Measurements from ENCODE around the gene CIAO3.
"Not testable (repeated sequence)": the region's sequence is repeated elsewhere in the genome, so short reads cannot be mapped to it uniquely, and the experiment has no call there.

The CIAO3 gene

DNA sequence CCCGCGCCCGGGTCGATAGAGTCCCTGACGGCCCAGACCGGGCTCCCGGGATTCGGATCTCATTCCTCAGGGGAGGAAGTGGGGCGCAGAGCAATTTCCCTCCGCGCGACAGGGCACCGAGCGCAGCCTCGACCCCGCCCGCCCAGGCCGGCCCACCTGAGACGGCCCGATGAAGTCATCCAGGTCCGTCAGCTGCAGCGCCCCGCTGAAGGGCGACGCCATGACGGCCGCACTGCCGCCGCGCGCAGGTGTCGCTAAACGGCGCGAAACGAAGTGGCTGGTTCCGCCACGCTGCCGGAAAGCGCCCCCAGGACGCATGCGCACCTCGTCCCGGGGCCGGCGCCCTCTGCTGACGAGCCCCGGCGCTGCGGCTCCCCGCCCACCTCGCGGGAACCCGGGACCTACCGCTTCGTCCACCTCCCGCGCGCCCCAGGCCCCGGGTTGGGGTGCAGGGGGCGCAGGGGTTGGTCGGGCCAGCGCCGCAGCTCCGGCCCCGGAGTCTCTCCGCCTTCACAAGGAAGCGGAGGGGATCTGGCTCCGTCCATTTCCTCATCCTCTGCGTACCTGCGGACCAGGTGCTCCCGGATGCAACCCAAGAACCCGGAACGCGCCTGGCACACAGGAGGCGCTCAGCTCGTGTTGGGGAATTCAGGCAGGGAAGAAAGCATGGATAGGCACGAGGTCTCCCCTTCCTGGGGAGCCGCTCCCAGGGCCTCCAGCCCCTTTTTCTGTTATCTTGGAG is at the start of gene CIAO3:
TSS of gene CIAO3 (minus strand) at position 234 of the 742 bp plus-strand sequence. CDS start at position 222, 12 bp downstream.
- peak; percentile 90 for DNase-seq

- no peak for DNase-seq
Observed at GRCh38 chr16:790086-790485, 49.3 kb upstream of the CIAO3 start.

DNA sequence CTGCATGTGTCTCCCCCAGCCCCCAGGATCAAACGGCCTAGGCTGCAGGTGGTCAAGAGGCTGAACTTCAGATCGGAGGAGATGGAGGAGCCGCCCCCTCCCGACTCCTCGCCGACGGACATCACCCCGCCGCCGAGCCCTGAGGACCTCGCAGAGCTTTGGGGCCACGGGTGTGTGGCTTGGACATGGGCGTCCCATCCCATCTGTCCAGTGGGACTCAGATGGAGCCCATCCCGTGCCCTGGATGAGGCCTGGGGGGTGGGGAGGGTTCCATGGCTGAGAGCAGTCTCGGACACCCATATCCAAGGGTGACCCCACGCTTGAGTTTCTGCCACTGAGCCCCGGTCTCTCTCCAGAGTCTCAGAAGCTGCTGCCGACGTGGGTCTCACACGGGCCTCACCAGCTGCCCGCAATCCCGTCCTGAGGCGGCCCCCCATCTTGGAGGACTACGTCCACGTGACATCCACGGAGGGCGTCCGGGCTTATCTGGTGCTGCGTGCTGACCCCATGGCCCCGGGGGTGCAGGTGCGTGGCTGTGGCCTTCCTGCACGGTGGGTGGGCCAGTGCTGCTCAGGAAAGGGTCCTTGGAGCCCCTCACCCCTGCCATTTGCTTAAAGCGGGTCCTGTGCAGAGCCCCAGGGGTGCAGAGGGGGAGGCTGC is 48.5 kb upstream of the CIAO3 start:
- DNase-seq = no peak

DNA sequence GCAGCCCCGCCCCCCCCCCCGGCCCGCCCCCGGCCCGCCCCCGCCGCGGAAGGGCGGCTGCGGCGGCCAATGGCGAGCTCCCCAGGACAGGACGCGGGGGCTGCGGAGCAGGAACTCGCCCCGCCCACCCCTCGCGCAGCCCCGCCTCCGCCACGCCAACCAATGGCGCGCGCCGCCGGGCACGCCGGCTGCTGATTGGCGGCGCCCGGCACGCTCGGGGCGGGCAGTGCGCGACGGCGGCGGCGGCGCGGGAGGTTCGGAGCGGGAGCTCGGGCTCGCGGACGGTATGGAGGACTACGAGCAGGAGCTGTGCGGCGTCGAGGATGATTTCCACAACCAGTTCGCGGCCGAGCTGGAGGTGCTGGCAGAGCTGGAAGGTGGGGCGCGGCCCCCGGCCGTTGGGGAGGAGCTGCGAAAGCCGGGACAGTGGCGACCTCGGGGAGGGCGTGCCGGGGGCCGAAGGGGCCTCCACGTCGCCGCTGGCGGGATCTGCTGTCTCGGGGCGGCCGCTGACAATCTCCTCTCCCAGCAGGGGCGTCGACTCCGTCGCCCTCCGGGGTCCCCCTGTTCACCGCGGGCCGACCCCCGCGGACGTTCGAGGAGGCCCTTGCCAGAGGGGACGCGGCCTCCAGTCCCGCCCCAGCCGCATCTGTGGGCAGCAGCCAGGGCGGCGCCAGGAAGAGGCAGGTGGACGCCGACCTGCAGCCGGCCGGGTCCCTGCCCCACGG is 47.8 kb upstream of the CIAO3 start, which contains the start of gene CHTF18:
TSS of gene CHTF18 (plus strand) at position 222 of the 728 bp plus-strand sequence. CDS start at position 287, 65 bp downstream.
- peak; percentile 88 for DNase-seq

GRCh38 chr16:787978-788398 is 47.2 kb upstream of the CIAO3 start, which contains the start of gene RPUSD1:
RPUSD1 (minus strand) TSS chr16:788381; CDS start chr16:787737, 644 bp downstream.
- no peak for DNase-seq

DNA sequence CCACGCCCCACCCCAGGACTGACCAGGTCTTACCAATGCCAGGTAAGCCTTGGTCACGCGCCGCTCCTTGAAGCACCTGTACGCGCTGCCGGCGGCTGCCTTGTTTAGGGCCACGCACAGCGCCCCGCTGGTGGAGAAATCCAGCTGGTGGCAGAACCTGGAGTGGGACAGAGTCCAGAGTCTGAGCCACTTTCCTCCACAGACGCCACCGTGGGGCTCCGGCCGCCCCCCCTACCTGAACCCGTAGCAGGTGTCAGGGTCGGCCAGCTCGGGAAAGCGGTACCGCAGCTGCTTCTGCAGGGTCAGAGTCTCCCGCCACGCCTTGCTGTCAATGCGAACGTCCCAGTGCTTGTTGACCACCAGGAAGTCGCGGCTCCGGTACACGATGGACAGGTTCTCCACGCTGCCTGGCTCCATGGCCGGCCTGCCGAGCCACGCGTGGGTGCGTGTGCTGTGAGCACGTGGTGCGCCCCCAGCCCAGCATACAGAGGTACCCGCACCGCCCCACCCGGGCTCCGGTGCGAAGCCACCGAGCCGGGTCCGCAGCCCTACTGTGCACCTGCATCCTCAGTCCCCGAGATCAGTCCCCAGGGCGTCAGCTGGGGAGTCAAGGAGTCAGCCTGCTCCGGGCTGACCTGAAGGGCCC is 46.6 kb upstream of the CIAO3 start:
- no peak for DNase-seq

GRCh38 chr16:785563-786535 is 45.1 kb upstream of the CIAO3 start:
- peak; percentile 72 for DNase-seq

DNA sequence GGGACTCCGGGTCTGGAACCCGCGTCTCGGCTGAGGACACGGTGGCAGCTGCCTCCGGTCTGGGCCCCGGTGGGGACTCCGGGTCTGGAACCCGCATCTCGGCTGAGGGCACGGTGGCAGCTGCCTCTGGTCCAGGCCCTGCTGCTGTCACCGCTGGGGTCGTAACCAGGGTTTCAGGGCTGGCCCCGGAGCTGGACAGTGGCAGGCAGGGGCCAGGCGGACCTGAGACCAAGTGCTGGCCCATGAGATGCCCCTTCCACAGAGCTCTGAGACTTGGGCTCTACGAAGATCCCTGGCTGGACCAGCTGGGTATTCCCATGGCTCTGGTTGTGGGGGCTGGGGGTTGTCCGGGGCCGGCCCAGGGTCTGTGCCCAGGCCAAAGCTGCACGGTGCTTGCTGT is 43.6 kb upstream of the CIAO3 start:
- DNase-seq = no peak

DNA sequence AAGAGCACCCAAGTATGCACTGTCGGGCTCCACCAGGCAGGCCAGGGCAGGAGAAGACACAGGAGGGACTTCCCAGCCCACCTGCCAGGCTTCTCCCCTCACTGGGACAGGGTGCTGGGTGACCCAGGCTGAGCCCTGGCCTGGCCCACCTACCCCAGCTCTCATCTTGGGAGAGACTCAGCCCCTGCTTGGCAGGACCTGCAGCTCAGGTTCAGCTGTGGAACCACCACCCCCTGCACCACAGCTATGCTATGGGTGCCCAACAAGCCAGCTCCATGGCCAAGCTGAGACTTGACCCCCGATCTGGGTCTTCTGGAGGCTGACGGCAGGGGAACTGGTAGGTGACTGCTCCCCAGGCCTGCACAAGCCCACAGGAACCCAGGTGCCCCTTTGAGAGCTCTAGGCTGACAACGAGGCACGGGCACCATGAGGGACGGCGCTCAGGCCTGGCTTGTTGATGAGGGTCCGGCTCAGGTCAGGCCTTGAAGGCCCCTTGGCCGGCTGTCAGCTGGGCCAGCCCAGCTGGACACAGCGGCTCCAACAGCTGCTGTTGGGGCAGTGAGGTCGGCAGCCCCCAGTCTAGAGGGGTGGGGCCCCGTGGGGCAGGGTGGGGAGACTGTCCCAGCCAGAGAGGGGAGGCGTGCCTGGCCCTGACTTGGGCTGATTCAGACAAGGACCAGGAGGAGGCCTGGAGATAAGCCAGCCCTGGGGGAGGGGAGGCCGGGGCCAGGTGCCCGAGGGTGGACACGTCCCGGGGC is 42.8 kb upstream of the CIAO3 start:
- no peak for DNase-seq

DNA sequence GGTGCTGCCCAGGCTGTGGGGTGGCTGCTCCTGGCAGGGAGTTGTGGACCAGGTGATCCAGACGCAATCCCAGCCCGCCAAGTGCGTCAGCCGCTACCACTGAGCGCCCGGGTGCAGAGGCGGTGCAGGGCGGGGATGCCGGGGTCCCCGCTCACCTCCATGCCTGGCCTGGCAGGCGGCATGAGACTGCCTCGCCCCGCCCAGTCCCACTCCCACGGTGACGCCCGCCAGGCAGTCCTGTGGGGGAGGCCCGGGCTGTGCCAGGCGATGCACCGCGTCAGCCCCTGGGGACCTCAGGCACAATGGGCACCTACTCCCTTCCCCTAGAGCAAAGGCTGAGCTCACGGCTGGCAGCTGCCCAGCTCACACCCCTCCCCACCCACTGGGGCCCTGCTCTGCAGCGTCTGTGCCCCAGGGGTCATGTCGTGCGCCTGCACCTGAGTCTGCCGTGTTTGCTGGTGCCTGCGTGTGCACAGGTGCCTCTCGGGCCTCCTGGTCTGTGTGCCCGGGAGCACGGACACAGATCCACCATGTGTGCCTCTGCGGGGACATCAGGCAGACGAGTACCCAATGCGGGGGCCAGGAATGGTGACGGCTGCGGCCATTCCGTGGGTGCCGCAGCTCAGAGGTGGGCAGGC is 42.1 kb upstream of the CIAO3 start:
- DNase-seq = no peak

GRCh38 chr16:782258-782657 is 41.5 kb upstream of the CIAO3 start:
- DNase-seq = no peak

- DNase-seq = no peak
Observed at GRCh38 chr16:781346-782010, 40.7 kb upstream of the CIAO3 start.

GRCh38 chr16:780296-780695 is 39.5 kb upstream of the CIAO3 start:
- DNase-seq = no peak

- DNase-seq = no peak
Observed at GRCh38 chr16:779561-779960, 38.8 kb upstream of the CIAO3 start.

DNA sequence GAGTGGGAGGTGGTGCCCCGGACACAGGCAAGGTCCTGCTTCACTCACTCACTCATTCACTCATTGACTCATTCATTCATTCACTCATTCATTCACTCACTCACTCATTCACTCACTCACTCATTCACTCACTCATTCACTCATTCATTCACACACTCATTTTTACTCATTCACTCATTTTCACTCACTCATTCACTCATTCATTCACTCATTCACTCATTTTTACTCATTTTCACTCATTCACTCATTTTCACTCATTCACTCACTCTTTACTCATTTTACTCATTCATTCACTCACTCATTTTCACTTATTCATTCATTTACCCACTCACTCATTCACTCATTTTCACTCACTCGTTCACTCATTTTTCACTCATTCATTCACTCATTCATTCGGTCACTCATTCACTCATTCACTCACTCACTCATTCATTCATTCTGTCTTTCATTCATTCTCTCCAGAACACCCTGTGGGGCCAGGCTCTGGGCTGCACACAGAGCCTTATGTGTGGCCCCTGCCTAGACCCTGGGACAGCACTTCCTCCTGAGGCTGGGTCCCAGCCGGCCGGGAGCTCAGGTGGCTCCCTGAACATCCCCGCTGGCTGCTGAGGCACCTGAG is 38.2 kb upstream of the CIAO3 start:
- no peak for DNase-seq

GRCh38 chr16:778447-778846 is 37.6 kb upstream of the CIAO3 start:
- DNase-seq = no peak

DNA sequence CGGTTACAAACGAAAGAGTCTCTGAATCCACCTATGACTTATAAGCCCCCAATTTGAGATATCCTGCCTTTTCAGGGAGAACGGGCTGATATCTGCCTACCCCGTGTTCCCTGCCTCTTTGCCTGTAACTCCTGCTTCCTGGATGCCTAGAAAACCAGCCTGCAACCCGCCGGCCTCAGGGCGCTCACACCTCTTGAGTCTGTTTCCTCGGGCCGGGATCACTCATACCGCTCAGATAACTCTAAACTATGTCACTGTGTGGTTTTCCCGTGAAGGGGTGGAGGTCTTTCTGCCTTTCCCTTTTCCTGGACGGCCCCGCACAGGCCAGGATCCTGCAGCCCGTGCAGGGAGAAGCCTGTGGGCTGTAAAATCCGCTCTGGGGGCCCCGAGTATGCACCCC is 37.0 kb upstream of the CIAO3 start:
- no peak for DNase-seq

DNA sequence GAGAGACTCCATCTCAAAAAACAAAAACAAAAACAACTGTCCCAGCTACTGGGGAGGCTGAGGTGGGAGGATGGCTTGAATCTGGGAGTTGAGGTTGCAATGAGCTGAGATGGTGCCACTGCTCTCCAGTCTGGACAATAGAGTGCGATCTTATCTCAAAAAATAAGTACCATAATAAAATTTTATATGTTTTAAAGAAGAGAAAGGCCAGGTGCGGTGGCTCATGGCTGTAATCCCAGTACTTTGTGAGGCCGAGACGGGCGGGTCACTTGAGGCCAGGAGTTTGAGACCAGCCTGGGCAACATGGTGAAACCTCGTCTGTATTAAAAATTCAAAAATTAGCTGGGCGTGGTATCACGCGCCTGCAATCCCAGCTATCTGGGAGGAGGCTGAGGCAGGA is 36.0 kb upstream of the CIAO3 start:
- DNase-seq = no peak

GRCh38 chr16:776298-776697 is 35.5 kb upstream of the CIAO3 start:
- DNase-seq = not testable (repeated sequence)
